Kidney epithelial cell (primary cell): ENCODE results near the gene TNFRSF21. TPM values are rescaled to one million over a fixed set of nuclear protein-coding genes. Genes with fewer than 3 reads are reported as not detected.
A peak's percentile ranks its signal among the peaks of the same experiment; 100 is the strongest.

ENCODE experiments used
- DNase-seq: peaks from one replicate; pipeline ENCODE4 v3.0.0-alpha.2; 2010; ENCODE audit warnings: low read depth
- H3K27me3 ChIP-seq: 2 replicates; pipeline ENCODE4 v1.6.0; 2011; ENCODE audit warnings: low read length; ENCODE audit not compliant: control insufficient read depth, insufficient read depth
- H3K36me3 ChIP-seq: 2 replicates; pipeline ENCODE4 v1.5.1; 2011; ENCODE audit warnings: low read length; ENCODE audit not compliant: control insufficient read depth, insufficient read depth
- H3K4me3 ChIP-seq: 2 replicates; pipeline ENCODE4 v1.5.1; 2011; ENCODE audit warnings: low read depth, mild to moderate bottlenecking, control low read depth, low read length
- total RNA-seq: library from RNA; depleted of rRNA; stranded (reverse); fragments of >200 nt; gene quantifications from 2 replicates; pipeline ENCODE4 v1.2.3, GENCODE V29; 2015
- TF ChIP-seq, protein P1 (sequence below): IDR thresholded peaks from 2 replicates; pipeline ENCODE4 v1.5.1; 2011; ENCODE audit warnings: mild to moderate bottlenecking, moderate library complexity, low read length, control low read depth, inconsistent platforms; ENCODE audit not compliant: insufficient read depth, poor library complexity, severe bottlenecking

Gene TNFRSF21
- total RNA-seq, 1 donor from 2014 or later: 54.6 TPM

DNA sequence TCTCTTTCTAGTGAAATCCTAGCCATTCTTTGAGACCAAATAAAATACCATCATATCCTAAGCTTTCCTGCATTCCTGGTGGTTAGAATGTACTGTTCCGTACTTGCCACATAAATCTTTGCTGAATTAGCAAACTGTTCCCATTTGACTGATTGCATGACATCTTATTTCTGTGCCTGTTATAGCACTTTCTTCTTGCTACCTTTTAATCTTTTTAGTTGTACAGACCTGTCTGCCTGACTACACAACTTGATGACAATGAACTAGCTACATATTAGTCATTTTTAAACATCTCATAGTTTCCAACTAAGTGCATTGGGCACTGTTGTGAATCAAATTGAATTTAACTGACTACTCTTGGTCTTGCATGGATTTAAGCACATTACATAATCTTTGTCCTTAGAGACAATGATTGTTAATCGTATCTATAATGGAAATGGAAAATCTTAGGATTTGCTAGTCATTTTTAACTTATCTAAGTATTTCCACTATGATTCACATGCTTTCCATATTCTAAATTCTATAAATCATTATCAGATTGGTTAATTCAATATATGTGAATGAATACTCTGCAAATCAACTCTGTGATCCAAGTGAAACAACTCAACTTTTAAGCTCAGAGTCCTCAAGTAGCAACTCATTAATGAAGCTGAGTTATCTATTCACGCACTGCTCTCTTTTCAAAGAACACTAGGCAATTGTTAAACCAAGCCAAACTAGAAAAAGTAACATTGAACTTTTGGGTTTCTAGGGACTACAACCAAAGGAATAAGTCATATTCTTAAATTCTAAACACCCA, 109.0 kb downstream of the TNFRSF21 start:
- Histone ChIP-seq H3K36me3 (no peaks in the 10 kb centered on the region), H3K4me3 (no peak overlapping the region), H3K27me3 (no peaks in the 10 kb centered on the region)
- DNase-seq: no peak
- TF ChIP-seq, protein P1, sequence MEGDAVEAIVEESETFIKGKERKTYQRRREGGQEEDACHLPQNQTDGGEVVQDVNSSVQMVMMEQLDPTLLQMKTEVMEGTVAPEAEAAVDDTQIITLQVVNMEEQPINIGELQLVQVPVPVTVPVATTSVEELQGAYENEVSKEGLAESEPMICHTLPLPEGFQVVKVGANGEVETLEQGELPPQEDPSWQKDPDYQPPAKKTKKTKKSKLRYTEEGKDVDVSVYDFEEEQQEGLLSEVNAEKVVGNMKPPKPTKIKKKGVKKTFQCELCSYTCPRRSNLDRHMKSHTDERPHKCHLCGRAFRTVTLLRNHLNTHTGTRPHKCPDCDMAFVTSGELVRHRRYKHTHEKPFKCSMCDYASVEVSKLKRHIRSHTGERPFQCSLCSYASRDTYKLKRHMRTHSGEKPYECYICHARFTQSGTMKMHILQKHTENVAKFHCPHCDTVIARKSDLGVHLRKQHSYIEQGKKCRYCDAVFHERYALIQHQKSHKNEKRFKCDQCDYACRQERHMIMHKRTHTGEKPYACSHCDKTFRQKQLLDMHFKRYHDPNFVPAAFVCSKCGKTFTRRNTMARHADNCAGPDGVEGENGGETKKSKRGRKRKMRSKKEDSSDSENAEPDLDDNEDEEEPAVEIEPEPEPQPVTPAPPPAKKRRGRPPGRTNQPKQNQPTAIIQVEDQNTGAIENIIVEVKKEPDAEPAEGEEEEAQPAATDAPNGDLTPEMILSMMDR: no peak

GRCh38 chr6:47197682-47198640, 111.7 kb downstream of the TNFRSF21 start:
- no peak for DNase-seq
- no peak overlapping the region for H3K4me3 ChIP-seq
- no peaks in the 10 kb centered on the region for H3K27me3 ChIP-seq
- H3K36me3 ChIP-seq: no peaks in the 10 kb centered on the region
- TF ChIP-seq, protein P1: no peak

- TF ChIP-seq, protein P1: no peak
- DNase-seq: no peak
- Histone ChIP-seq H3K4me3 (no peak overlapping the region), H3K36me3 (no peaks in the 10 kb centered on the region), H3K27me3 (no peaks in the 10 kb centered on the region)
Measured at GRCh38 chr6:47196113-47196512, 113.6 kb downstream of the TNFRSF21 start.

- Histone ChIP-seq H3K36me3 (no peaks in the 10 kb centered on the region), H3K4me3 (no peak overlapping the region), H3K27me3 (no peaks in the 10 kb centered on the region)
- no peak for DNase-seq
- TF ChIP-seq, protein P1: no peak
Measured at GRCh38 chr6:47195011-47195650, 114.6 kb downstream of the TNFRSF21 start.

GRCh38 chr6:47188588-47189021, 121.1 kb downstream of the TNFRSF21 start:
- TF ChIP-seq, protein P1: no peak
- Histone ChIP-seq H3K4me3 (no peak overlapping the region), H3K36me3 (no peaks in the 10 kb centered on the region), H3K27me3 (no peaks in the 10 kb centered on the region)
- DNase-seq: peak; percentile 74
